T-helper 2 cell treated with Interferon-gamma antibody and Interleukin-4, amounts not matched to agents 5 μg/mL and 100 μg/mL, for 36 hours (primary cell): ENCODE measurements around the gene CDK9.
"Not testable (repeated sequence)": the region's sequence is repeated elsewhere in the genome, so short reads cannot be mapped to it uniquely, and the experiment has no call there.

Experiments used
- DNase-seq: peaks from one replicate; pipeline ENCODE4 v3.0.0; 2021; ENCODE audit warnings: low spot score
- H3K27ac Mint-ChIP-seq: one replicate; pipeline ENCODE4 v1.8.0; 2021; ENCODE audit warnings: mild to moderate bottlenecking, mixed read lengths
- H3K27me3 Mint-ChIP-seq: one replicate; pipeline ENCODE4 v1.8.0; 2021; ENCODE audit warnings: low read depth, mixed read lengths
- H3K36me3 Mint-ChIP-seq: one replicate; pipeline ENCODE4 v1.8.0; 2021; ENCODE audit warnings: low read depth, mixed read lengths
- H3K4me1 Mint-ChIP-seq: one replicate; pipeline ENCODE4 v1.8.0; 2021; ENCODE audit warnings: low read depth, mixed read lengths
- H3K4me3 Mint-ChIP-seq: one replicate; pipeline ENCODE4 v1.8.0; 2022; ENCODE audit warnings: mild to moderate bottlenecking, moderate library complexity, mixed read lengths
- H3K9me3 Mint-ChIP-seq: one replicate; pipeline ENCODE4 v1.8.0; 2021; ENCODE audit warnings: mixed read lengths

The CDK9 gene

GRCh38 chr9:127822108-127822507 is 36.3 kb downstream of the CDK9 start:
- Mint-ChIP-seq H3K4me1 (no peaks in the 10 kb centered on the region), H3K27me3 (no peaks in the 10 kb centered on the region), H3K36me3 (peaks cover 24% of the 10 kb centered on the region), H3K4me3 (no peak overlapping the region), H3K9me3 (no peaks in the 10 kb centered on the region), H3K27ac (no peak overlapping the region)
- no peak for DNase-seq

- peaks cover 17% of the 10 kb centered on the region for H3K36me3 Mint-ChIP-seq
- H3K27ac Mint-ChIP-seq: no peak overlapping the region
Measured at GRCh38 chr9:127825319-127826051, 39.7 kb downstream of the CDK9 start.

GRCh38 chr9:127826253-127826913 is 40.5 kb downstream of the CDK9 start:
- Mint-ChIP-seq H3K4me3 (no peak overlapping the region), H3K9me3 (no peaks in the 10 kb centered on the region)

More at GRCh38 chr9:127825319-127826051, 39.7 kb downstream of the CDK9 start:
- DNase-seq: no peak
- H3K4me1 Mint-ChIP-seq: no peaks in the 10 kb centered on the region
- H3K9me3 Mint-ChIP-seq: no peaks in the 10 kb centered on the region
- no peaks in the 10 kb centered on the region for H3K27me3 Mint-ChIP-seq
- no peak overlapping the region for H3K4me3 Mint-ChIP-seq

GRCh38 chr9:127828262-127829031 is 42.6 kb downstream of the CDK9 start:
- no peak for DNase-seq
- no peak overlapping the region for H3K4me3 Mint-ChIP-seq

More at GRCh38 chr9:127826253-127826913, 40.5 kb downstream of the CDK9 start:
- Mint-ChIP-seq H3K4me1 (no peaks in the 10 kb centered on the region), H3K27ac (no peak overlapping the region), H3K36me3 (peaks cover 17% of the 10 kb centered on the region), H3K27me3 (no peaks in the 10 kb centered on the region)
- DNase-seq: no peak

GRCh38 chr9:127829205-127829906 is 43.5 kb downstream of the CDK9 start:
- Mint-ChIP-seq H3K27ac (no peak overlapping the region), H3K4me1 (peaks cover 2% of the 10 kb centered on the region)
- DNase-seq: no peak

More at GRCh38 chr9:127828262-127829031, 42.6 kb downstream of the CDK9 start:
- H3K9me3 Mint-ChIP-seq: no peaks in the 10 kb centered on the region
- H3K27ac Mint-ChIP-seq: no peak overlapping the region
- peaks cover 2% of the 10 kb centered on the region for H3K4me1 Mint-ChIP-seq
- peaks cover 17% of the 10 kb centered on the region for H3K36me3 Mint-ChIP-seq
- H3K27me3 Mint-ChIP-seq: no peaks in the 10 kb centered on the region

GRCh38 chr9:127832248-127832647 is 46.4 kb downstream of the CDK9 start:
- Mint-ChIP-seq H3K27ac (no peak overlapping the region), H3K36me3 (peaks cover 7% of the 10 kb centered on the region), H3K9me3 (no peaks in the 10 kb centered on the region), H3K27me3 (no peaks in the 10 kb centered on the region), H3K4me1 (peaks cover 2% of the 10 kb centered on the region), H3K4me3 (no peak overlapping the region)
- no peak for DNase-seq

More at GRCh38 chr9:127829205-127829906, 43.5 kb downstream of the CDK9 start:
- Mint-ChIP-seq H3K4me3 (no peak overlapping the region), H3K27me3 (no peaks in the 10 kb centered on the region), H3K36me3 (peaks cover 14% of the 10 kb centered on the region), H3K9me3 (no peaks in the 10 kb centered on the region)

- no peaks in the 10 kb centered on the region for H3K27me3 Mint-ChIP-seq
- DNase-seq: no peak
- H3K27ac Mint-ChIP-seq: no peak overlapping the region
- H3K4me1 Mint-ChIP-seq: peaks cover 2% of the 10 kb centered on the region
- H3K36me3 Mint-ChIP-seq: peaks cover 5% of the 10 kb centered on the region
- no peak overlapping the region for H3K4me3 Mint-ChIP-seq
- H3K9me3 Mint-ChIP-seq: no peaks in the 10 kb centered on the region
Measured at GRCh38 chr9:127833555-127833954, 47.7 kb downstream of the CDK9 start.

- Mint-ChIP-seq H3K9me3 (no peaks in the 10 kb centered on the region), H3K4me3 (no peak overlapping the region), H3K4me1 (peaks cover 2% of the 10 kb centered on the region), H3K27ac (no peak overlapping the region), H3K27me3 (no peaks in the 10 kb centered on the region), H3K36me3 (no peaks in the 10 kb centered on the region)
- DNase-seq: no peak
Measured at GRCh38 chr9:127835991-127836516, 50.2 kb downstream of the CDK9 start.

GRCh38 chr9:127836561-127836960 is 50.7 kb downstream of the CDK9 start:
- not testable (repeated sequence) for H3K27me3 Mint-ChIP-seq, H3K4me3 Mint-ChIP-seq, H3K27ac Mint-ChIP-seq, H3K4me1 Mint-ChIP-seq, H3K9me3 Mint-ChIP-seq, DNase-seq, H3K36me3 Mint-ChIP-seq

- no peaks in the 10 kb centered on the region for H3K9me3 Mint-ChIP-seq
- DNase-seq: no peak
- no peaks in the 10 kb centered on the region for H3K27me3 Mint-ChIP-seq
- H3K36me3 Mint-ChIP-seq: no peaks in the 10 kb centered on the region
- H3K4me1 Mint-ChIP-seq: peaks cover 1% of the 10 kb centered on the region
- no peak overlapping the region for H3K4me3 Mint-ChIP-seq
- H3K27ac Mint-ChIP-seq: no peak overlapping the region
Measured at GRCh38 chr9:127837346-127837745, 51.5 kb downstream of the CDK9 start.

GRCh38 chr9:127838375-127839078 is 52.7 kb downstream of the CDK9 start:
- no peaks in the 10 kb centered on the region for H3K4me1 Mint-ChIP-seq
- no peak for DNase-seq
- H3K27me3 Mint-ChIP-seq: no peaks in the 10 kb centered on the region
- no peak overlapping the region for H3K27ac Mint-ChIP-seq
- no peaks in the 10 kb centered on the region for H3K36me3 Mint-ChIP-seq
- no peaks in the 10 kb centered on the region for H3K9me3 Mint-ChIP-seq
- H3K4me3 Mint-ChIP-seq: no peak overlapping the region
